ENCODE measurements around the gene KCNMA1.

DNA sequence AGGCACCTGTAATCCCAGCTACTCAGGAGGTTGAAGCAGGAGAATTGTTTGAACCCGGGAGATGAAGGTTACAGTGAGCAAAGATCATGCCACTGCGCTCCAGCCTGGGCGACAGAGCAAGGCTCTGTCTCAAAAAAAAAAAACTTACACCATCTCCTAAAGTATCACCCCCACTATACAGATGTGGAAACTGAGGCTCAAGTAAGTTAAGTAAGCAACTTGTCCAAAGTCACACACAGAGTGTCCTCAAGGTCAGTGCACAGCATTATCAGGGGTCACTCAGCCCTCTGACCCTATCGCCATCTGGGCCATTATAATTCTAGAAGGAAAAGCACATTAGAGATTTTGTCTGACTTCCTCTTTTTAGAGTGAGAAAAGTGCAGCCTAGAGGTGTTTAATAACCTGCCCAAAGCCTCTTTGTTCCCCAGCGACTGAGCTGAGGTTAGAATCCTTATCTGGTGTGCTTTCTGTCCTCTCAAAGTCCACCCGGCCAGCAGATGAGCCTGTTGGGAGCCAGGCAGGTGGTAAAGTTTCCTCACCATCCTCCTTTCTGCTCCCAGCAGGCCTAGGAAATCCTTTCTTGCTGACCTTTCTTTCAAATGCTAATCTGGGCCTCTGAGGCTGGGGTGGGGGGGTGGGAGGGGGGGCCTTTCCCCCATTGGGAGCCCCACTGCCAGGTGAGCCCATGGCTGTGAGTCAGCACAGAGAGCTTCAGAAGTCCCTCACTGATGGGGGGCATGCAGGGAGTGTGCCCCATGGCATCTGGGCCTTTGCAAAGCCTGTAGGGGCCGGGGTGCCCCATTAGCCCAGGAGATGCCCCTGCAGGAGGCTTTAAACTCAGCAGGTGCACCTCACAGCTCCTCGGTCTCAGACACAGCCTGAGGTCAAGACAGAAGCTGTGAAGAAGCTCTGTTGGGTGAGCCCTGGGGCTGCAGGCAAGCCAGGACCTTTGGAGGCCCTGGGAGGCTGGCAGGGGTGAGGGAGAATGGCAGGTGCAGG, 12.0 kb upstream of the KCNMA1 start:
- TF ChIP-seq, protein P1, sequence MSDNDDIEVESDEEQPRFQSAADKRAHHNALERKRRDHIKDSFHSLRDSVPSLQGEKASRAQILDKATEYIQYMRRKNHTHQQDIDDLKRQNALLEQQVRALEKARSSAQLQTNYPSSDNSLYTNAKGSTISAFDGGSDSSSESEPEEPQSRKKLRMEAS (IDR thresholded peaks at IDR 0.05), result no peak
- TF ChIP-seq RAD21 (IDR thresholded peaks at IDR 0.05; ENCODE audit: low read depth) (no peak), EZH2 (IDR thresholded peaks at IDR 0.05) (no peak), ZNF274 (IDR thresholded peaks at IDR 0.05; ENCODE audit: low read depth, low read length) (no peak), POLR2A (IDR thresholded peaks at IDR 0.05; ENCODE audit: borderline replicate concordance, extremely low read depth, insufficient read depth, insufficient read length) (no peak)
- TF ChIP-seq, protein P2, sequence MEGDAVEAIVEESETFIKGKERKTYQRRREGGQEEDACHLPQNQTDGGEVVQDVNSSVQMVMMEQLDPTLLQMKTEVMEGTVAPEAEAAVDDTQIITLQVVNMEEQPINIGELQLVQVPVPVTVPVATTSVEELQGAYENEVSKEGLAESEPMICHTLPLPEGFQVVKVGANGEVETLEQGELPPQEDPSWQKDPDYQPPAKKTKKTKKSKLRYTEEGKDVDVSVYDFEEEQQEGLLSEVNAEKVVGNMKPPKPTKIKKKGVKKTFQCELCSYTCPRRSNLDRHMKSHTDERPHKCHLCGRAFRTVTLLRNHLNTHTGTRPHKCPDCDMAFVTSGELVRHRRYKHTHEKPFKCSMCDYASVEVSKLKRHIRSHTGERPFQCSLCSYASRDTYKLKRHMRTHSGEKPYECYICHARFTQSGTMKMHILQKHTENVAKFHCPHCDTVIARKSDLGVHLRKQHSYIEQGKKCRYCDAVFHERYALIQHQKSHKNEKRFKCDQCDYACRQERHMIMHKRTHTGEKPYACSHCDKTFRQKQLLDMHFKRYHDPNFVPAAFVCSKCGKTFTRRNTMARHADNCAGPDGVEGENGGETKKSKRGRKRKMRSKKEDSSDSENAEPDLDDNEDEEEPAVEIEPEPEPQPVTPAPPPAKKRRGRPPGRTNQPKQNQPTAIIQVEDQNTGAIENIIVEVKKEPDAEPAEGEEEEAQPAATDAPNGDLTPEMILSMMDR (IDR thresholded peaks at IDR 0.05 in 2 of 3, conservative IDR thresholded peaks at IDR 0.05 in 1 of 3; ENCODE audit: borderline replicate concordance in 1 of 3, insufficient read depth in 1 of 3, low read depth in 2 of 3, low read length in 2 of 3), result no peak
- TF ChIP-seq, protein P3, sequence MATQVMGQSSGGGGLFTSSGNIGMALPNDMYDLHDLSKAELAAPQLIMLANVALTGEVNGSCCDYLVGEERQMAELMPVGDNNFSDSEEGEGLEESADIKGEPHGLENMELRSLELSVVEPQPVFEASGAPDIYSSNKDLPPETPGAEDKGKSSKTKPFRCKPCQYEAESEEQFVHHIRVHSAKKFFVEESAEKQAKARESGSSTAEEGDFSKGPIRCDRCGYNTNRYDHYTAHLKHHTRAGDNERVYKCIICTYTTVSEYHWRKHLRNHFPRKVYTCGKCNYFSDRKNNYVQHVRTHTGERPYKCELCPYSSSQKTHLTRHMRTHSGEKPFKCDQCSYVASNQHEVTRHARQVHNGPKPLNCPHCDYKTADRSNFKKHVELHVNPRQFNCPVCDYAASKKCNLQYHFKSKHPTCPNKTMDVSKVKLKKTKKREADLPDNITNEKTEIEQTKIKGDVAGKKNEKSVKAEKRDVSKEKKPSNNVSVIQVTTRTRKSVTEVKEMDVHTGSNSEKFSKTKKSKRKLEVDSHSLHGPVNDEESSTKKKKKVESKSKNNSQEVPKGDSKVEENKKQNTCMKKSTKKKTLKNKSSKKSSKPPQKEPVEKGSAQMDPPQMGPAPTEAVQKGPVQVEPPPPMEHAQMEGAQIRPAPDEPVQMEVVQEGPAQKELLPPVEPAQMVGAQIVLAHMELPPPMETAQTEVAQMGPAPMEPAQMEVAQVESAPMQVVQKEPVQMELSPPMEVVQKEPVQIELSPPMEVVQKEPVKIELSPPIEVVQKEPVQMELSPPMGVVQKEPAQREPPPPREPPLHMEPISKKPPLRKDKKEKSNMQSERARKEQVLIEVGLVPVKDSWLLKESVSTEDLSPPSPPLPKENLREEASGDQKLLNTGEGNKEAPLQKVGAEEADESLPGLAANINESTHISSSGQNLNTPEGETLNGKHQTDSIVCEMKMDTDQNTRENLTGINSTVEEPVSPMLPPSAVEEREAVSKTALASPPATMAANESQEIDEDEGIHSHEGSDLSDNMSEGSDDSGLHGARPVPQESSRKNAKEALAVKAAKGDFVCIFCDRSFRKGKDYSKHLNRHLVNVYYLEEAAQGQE (IDR thresholded peaks at IDR 0.05; ENCODE audit: low read depth), result no peak

All from HCT116 (cell line).